22Rv1 (cell line): ENCODE results near the gene FLCN.

Experiments
- CTCF ChIP-seq: fragments of 450-650 bp; IDR thresholded peaks from 2 replicates; pipeline ENCODE4 v1.5.1; 2017; ENCODE audit warnings: mild to moderate bottlenecking
- ZFX ChIP-seq: fragments of 450-650 bp; IDR thresholded peaks from 2 replicates; pipeline ENCODE4 v1.6.1; 2017; ENCODE audit warnings: antibody characterized with exemption, borderline replicate concordance

- TF ChIP-seq CTCF = no peak
- TF ChIP-seq ZFX = no peak
Observed at GRCh38 chr17:17216236-17216635, 20.7 kb downstream of the FLCN start.
